NCI-H226 (cell line): ENCODE results near the gene AVEN.

Source experiments
- DNase-seq: peaks from one replicate; pipeline ENCODE4 v3.0.0-alpha.2; 2015

The AVEN gene

GRCh38 chr15:33980159-33980558 lies 58.8 kb downstream of the AVEN start:
- DNase-seq, result no peak

GRCh38 chr15:33975022-33975565 lies 63.9 kb downstream of the AVEN start:
- no peak for DNase-seq

- DNase-seq, result no peak
Measured at GRCh38 chr15:33971811-33972210, 67.2 kb downstream of the AVEN start.

- no peak for DNase-seq
Measured at GRCh38 chr15:33968821-33969220, 70.2 kb downstream of the AVEN start.

GRCh38 chr15:33968224-33968623 lies 70.8 kb downstream of the AVEN start, which contains the start of gene CHRM5:
Gene CHRM5 (plus strand): TSS chr15:33968497. CDS start chr15:34062718, 94,221 bp downstream.
- no peak for DNase-seq

GRCh38 chr15:33964665-33965040 lies 74.4 kb downstream of the AVEN start:
- no peak for DNase-seq

GRCh38 chr15:33963831-33964664 lies 75.0 kb downstream of the AVEN start:
- peak; percentile 2 for DNase-seq

- DNase-seq, result no peak
Measured at GRCh38 chr15:33960549-33960935, 78.5 kb downstream of the AVEN start.

GRCh38 chr15:33959844-33960548 lies 79.0 kb downstream of the AVEN start:
- DNase-seq, result no peak

- no peak for DNase-seq
Measured at GRCh38 chr15:33956397-33956796, 82.6 kb downstream of the AVEN start.

- DNase-seq, result no peak
Measured at GRCh38 chr15:33955945-33956344, 83.1 kb downstream of the AVEN start.

GRCh38 chr15:33946152-33946551 lies 92.9 kb downstream of the AVEN start:
- peak; percentile 21 for DNase-seq

GRCh38 chr15:33941279-33942063 lies 97.5 kb downstream of the AVEN start:
- no peak for DNase-seq

- DNase-seq, result no peak
Measured at GRCh38 chr15:33934921-33935320, 104.1 kb downstream of the AVEN start.

- DNase-seq, result no peak
Measured at GRCh38 chr15:33934396-33934795, 104.6 kb downstream of the AVEN start.

GRCh38 chr15:33932734-33933133 lies 106.3 kb downstream of the AVEN start:
- no peak for DNase-seq

- no peak for DNase-seq
Measured at GRCh38 chr15:33926260-33926659, 112.7 kb downstream of the AVEN start.

GRCh38 chr15:33923446-33923845 lies 115.6 kb downstream of the AVEN start:
- no peak for DNase-seq

GRCh38 chr15:33915571-33916407 lies 123.2 kb downstream of the AVEN start:
- DNase-seq, result no peak

- DNase-seq, result peak; percentile 24
Measured at GRCh38 chr15:33913459-33913858, 125.5 kb downstream of the AVEN start.

- DNase-seq, result no peak
Measured at GRCh38 chr15:33912326-33912725, 126.7 kb downstream of the AVEN start.

- DNase-seq, result no peak
Measured at GRCh38 chr15:33910741-33911140, 128.3 kb downstream of the AVEN start.
